ENCODE measurements around the gene HELT.

The HELT gene

GRCh38 chr4:185028625-185029024, 10.3 kb downstream of the HELT start:
- TF ChIP-seq OSR1 (CRISPR knock-in tag; IDR thresholded peaks at IDR 0.05), result no peak
- TF ChIP-seq SNAI2 (CRISPR knock-in tag; IDR thresholded peaks at IDR 0.05), result no peak
- no peak for TF ChIP-seq RARB (CRISPR knock-in tag; IDR thresholded peaks at IDR 0.05)
- no peak for TF ChIP-seq ZNF565 (CRISPR knock-in tag; conservative IDR thresholded peaks at IDR 0.05; ENCODE audit: low read depth)
- no peak for TF ChIP-seq CREB5 (CRISPR knock-in tag; IDR thresholded peaks at IDR 0.05; ENCODE audit: low read depth)
- TF ChIP-seq ZFP30 (CRISPR knock-in tag; IDR thresholded peaks at IDR 0.05), result no peak
- TF ChIP-seq TOX (CRISPR knock-in tag; IDR thresholded peaks at IDR 0.05; ENCODE audit: borderline replicate concordance), result no peak
- TF ChIP-seq CSDC2 (CRISPR knock-in tag; IDR thresholded peaks at IDR 0.05), result no peak
- TF ChIP-seq POU6F1 (CRISPR knock-in tag; IDR thresholded peaks at IDR 0.05; ENCODE audit: borderline replicate concordance, low read depth), result no peak
- no peak for TF ChIP-seq ARNTL (CRISPR knock-in tag; IDR thresholded peaks at IDR 0.05; ENCODE audit: borderline replicate concordance, low read depth)
- no peak for TF ChIP-seq ISL1 (CRISPR knock-in tag; IDR thresholded peaks at IDR 0.05)
- TF ChIP-seq ESRRG (CRISPR knock-in tag; IDR thresholded peaks at IDR 0.05), result no peak
- no peak for TF ChIP-seq TCF4 (CRISPR knock-in tag; IDR thresholded peaks at IDR 0.05; ENCODE audit: borderline replicate concordance)
- TF ChIP-seq ZNF8 (CRISPR knock-in tag; IDR thresholded peaks at IDR 0.05), result no peak
- no peak for TF ChIP-seq PPARA (CRISPR knock-in tag; IDR thresholded peaks at IDR 0.05; ENCODE audit: borderline replicate concordance)
- TF ChIP-seq ZNF70 (CRISPR knock-in tag; IDR thresholded peaks at IDR 0.05), result no peak
- no peak for ATAC-seq

- TF ChIP-seq ZC3H10 (CRISPR knock-in tag; IDR thresholded peaks at IDR 0.05), result no peak
- no peak for TF ChIP-seq ARNTL (CRISPR knock-in tag; IDR thresholded peaks at IDR 0.05; ENCODE audit: borderline replicate concordance, low read depth)
- no peak for TF ChIP-seq ZFP30 (CRISPR knock-in tag; IDR thresholded peaks at IDR 0.05)
- TF ChIP-seq PPARA (CRISPR knock-in tag; IDR thresholded peaks at IDR 0.05; ENCODE audit: borderline replicate concordance), result no peak
- TF ChIP-seq PATZ1 (CRISPR knock-in tag; IDR thresholded peaks at IDR 0.05; ENCODE audit: borderline replicate concordance), result no peak
- TF ChIP-seq SNAI2 (CRISPR knock-in tag; IDR thresholded peaks at IDR 0.05), result no peak
- no peak for TF ChIP-seq GLIS3 (CRISPR knock-in tag; IDR thresholded peaks at IDR 0.05)
- TF ChIP-seq ISL1 (CRISPR knock-in tag; IDR thresholded peaks at IDR 0.05), result no peak
- TF ChIP-seq CSRNP3 (CRISPR knock-in tag; IDR thresholded peaks at IDR 0.05), result no peak
- TF ChIP-seq CSDC2 (CRISPR knock-in tag; IDR thresholded peaks at IDR 0.05), result no peak
- no peak for TF ChIP-seq POU6F1 (CRISPR knock-in tag; IDR thresholded peaks at IDR 0.05; ENCODE audit: borderline replicate concordance, low read depth)
- no peak for TF ChIP-seq BACH2 (CRISPR knock-in tag; IDR thresholded peaks at IDR 0.05; ENCODE audit: borderline replicate concordance)
- TF ChIP-seq ZNF565 (CRISPR knock-in tag; conservative IDR thresholded peaks at IDR 0.05; ENCODE audit: low read depth), result no peak
- TF ChIP-seq CREB5 (CRISPR knock-in tag; IDR thresholded peaks at IDR 0.05; ENCODE audit: low read depth), result no peak
- TF ChIP-seq ZNF8 (CRISPR knock-in tag; IDR thresholded peaks at IDR 0.05), result no peak
- TF ChIP-seq OSR1 (CRISPR knock-in tag; IDR thresholded peaks at IDR 0.05), result no peak
- ATAC-seq, result no peak
These were observed 13.3 kb downstream of the HELT start for GRCh38 chr4:185031611-185032010.
